HG02678 (cell line): ENCODE data around the gene NFIX.

Experiments used
- ATAC-seq: cut with Tn5 transposase; IDR thresholded peaks from one replicate; pipeline ENCODE4 v1.9.1; 2021; ENCODE audit warnings: mild to moderate bottlenecking, moderate library complexity; ENCODE audit not compliant: unreplicated experiment

Gene NFIX

GRCh38 chr19:13120031-13120430, 124.8 kb downstream of the NFIX start:
- ATAC-seq, result no peak

DNA sequence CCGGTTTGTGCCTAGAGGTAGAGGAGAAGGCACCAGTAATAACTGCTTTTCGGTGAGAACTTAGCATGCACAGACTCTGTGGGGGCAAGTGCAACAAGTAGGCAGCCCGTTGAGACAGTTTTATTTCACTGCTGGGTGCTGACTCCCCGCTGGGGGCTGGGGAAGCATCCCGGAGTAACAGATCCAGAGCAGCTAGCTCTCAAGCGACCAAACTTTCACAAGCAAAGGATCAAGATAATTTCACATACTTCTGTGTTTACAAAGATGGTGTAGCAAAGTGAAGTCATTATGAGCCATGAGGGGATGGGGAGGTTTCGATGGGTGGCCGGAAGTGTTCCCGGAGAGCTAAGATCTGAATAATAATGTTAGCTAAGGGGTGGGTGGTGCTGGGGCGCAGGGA, 125.5 kb downstream of the NFIX start:
- ATAC-seq, result no peak

GRCh38 chr19:13121551-13122274, 126.4 kb downstream of the NFIX start:
- ATAC-seq, result no peak

DNA sequence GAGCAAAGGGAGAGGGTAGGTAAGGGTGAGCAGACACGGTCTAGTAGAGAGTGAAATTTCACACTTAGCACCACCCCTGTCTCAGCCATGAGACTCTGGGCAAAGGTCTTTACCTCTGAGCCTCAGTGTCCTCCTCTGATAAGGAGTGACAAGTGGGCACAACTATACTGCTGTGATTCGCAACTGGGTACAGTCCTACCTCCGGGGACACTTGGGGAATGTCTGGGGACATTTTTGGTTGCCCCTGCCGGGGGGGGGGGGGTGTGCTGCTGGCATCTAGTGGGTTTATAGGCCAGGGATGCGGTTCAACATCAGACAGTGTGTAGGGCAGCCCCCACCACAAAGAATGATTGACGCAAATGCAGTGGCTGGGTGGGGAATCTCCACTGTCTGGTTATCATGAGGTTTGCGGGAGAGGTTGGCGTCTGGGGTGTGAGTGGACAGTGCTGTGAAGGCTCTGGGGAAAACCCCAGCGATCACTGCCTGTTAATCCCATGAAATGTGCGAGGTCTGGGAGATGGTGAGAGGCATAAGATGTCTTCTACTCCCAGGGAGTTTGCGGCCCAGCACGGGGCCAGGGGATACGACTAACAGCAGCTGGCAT, 127.1 kb downstream of the NFIX start:
- ATAC-seq, result no peak

DNA sequence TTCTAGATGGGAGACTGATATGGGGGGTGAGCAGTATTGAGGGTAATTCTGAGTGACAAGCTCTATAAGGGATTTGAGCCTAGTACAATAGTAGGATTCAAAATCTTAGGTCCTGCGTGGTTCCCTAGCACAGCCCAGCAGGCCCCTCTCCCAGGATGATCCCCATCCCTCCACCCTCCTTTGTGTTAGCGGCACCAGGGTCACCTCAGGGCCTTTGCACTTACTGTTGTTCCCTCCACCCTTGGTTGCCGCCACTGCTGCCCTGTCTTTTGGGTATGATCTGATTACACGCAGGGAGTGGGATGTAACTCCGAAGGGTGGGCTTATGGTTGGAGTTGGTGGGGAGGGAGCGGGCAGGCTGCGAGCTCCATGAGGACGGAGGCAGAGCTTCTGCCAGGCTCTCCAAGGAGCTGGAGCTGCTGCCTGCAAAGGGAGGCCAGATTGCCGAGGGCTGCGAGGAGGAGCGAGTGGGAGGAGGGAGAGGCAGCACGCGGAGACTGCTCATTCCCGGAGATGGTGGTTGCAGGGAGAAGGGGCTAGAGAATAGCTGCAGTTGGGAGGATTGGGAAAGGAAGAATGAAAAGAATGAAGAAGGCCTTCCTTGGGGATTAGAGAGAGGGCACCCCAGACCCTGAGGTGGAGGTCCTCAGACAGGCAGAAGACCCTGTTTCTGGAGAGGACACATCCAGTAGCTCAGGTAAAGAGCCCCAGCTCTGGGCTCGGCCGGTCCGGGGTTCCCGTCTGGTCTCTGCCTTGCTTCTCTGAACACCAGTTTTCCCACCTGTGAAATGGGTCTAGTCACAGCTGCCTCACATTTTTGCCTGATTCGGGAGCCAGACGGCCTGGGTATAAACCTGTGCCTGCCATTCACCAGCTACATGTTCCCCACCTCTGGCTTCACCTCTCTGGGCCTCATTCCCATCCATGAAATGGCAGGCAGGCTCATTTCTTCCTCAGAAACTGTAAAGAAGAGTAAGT, 128.0 kb downstream of the NFIX start:
- ATAC-seq, result no peak

DNA sequence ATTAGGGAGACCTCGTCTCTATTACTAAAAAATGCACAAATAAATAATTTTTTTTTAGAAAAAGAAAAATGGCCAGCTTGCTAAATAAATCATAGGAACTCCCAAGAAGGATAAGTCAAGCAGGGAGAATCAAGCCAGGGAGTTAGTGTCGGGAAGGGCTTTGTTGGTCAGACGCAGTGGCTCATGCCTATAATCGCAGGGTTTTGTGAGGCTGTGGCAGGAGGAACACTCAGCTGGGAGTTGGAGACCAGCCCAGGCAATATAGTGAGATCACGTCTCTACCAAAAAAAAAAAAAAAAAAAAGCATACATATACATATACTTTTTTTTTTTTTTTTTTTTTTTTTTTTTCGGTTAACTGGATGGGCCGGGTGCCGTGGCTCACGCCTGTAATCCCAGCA, 131.8 kb downstream of the NFIX start:
- ATAC-seq, result no peak

- no peak for ATAC-seq
Measured at GRCh38 chr19:13127811-13128575, 132.7 kb downstream of the NFIX start.

GRCh38 chr19:13128583-13128982, 133.3 kb downstream of the NFIX start:
- no peak for ATAC-seq

DNA sequence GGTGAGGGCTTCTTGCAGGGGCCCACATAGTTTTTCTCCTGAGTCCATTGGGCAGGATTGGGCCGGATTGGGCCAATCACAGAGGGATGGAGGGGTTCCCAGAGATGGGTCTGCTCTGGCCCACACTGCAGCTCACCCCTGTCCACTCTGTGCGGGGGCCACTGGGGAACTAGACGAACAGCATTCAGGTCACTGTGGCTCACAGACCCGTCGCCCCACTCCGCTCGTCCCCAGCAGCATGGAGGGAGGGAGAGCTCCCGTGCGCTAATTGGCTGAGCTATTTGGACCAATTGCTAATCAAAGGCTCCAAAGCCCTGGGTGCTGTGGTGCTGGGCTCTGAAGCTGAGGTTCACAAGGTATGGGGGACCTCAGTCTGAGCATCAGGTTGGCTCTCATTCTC, 134.1 kb downstream of the NFIX start:
- no peak for ATAC-seq

- ATAC-seq, result no peak
Measured at GRCh38 chr19:13130886-13131490, 135.7 kb downstream of the NFIX start.

DNA sequence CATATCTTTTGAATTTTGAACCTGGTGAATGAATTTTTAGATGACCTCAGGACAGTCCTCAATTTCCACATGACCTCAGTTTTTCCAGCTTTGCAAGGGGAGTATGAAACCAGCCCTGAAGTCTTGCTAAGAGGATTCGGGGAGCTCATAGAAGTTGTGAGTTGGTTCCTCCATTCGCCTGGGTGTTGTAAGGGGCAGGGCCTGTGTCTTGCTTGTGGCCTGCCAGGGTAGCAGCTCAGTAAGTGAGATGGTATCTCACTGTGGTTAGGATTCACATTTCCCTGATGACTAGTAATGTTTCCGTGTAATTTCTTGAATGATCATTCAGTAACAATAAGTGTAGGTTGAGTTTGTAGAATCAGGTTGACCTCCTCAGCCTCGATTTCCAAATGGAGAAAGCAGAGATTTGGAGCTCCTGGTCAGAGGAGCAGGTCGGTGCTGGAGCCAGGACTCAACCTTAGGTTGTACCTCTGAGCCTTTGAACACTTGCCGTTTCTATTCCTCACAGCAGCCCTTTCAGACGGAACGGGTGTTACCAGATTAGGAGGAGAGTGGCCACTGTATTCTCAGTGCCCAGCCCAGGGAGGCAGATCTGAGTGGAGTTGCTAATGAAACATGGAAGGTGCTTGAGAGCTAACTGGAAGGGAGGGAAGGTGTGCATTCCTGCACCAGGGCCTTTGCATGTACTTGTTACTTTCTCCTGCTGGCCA, 137.4 kb downstream of the NFIX start:
- ATAC-seq, result no peak

DNA sequence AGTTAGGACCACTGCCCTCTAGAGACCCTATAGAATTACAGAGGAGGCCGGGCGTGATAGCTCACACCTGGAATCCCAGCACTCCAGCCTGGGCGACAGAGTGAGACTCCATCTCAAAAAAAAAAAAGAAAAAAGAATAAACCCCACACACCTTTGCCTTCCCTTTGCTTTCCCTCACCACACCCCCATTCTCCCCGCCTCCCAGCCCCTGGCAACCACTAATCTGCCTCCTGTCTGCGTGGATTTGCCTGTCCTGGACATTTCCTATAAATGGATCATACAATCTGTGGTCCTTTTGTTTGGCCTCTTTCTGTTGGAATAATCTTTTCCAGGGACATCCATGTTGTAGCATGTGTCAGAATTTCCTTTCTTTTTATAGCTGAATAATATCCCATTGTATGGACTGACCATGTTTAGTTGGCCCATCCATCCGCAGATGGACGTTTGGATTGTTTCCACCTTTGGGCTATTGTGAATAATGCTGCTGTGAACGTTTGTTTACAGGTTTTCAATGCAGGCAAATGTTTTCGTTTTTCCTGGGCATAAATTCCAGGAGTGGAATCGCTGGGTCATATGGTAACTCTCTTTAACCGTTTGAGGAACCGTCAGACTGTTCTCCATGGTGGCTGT, 138.1 kb downstream of the NFIX start:
- no peak for ATAC-seq

GRCh38 chr19:13134626-13135025, 139.4 kb downstream of the NFIX start:
- no peak for ATAC-seq

DNA sequence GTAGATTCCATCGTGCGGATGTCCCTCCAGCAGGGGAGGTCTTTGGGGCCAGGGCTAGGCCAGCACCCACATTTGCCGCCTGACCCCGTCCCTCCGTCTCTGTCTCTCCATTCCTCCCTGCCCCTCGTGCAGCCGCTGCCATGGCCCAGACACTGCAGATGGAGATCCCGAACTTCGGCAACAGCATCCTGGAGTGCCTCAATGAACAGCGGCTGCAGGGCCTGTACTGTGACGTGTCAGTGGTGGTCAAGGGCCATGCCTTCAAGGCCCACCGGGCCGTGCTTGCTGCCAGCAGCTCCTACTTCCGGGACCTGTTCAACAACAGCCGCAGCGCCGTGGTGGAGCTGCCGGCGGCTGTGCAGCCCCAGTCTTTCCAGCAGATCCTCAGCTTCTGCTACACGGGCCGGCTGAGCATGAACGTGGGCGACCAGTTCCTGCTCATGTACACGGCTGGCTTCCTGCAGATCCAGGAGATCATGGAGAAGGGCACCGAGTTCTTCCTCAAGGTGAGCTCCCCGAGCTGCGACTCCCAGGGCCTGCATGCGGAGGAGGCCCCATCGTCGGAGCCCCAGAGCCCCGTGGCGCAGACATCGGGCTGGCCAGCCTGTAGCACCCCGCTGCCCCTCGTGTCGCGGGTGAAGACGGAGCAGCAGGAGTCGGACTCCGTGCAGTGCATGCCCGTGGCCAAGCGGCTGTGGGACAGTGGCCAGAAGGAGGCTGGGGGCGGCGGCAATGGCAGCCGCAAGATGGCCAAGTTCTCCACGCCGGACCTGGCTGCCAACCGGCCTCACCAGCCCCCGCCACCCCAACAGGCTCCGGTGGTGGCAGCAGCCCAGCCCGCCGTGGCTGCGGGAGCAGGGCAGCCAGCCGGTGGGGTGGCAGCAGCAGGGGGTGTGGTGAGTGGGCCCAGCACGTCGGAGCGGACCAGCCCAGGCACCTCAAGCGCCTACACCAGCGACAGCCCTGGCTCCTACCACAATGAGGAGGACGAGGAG, 140.1 kb downstream of the NFIX start:
- ATAC-seq, result no peak

DNA sequence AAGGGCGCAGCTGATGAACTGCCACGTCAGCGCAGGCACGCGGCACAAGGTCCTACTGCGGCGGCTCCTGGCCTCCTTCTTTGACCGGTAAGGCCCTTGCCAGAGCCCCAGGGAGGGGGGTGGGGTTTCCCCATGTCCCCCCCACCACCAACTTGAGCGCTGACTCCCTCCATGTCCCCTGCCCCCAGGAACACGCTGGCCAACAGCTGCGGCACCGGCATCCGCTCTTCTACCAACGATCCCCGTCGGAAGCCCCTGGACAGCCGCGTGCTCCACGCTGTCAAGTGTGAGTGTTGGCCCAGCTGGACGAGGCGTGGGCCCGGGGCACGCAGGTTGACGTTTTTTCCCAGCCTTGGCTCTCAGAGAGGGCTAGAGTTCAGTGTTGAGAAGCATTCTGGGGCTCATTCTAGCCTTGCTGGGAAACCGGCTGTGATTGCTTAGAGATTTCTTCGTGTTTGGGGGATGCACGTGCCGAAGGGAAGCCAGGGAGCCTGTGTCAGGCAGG, 142.1 kb downstream of the NFIX start:
- no peak for ATAC-seq

DNA sequence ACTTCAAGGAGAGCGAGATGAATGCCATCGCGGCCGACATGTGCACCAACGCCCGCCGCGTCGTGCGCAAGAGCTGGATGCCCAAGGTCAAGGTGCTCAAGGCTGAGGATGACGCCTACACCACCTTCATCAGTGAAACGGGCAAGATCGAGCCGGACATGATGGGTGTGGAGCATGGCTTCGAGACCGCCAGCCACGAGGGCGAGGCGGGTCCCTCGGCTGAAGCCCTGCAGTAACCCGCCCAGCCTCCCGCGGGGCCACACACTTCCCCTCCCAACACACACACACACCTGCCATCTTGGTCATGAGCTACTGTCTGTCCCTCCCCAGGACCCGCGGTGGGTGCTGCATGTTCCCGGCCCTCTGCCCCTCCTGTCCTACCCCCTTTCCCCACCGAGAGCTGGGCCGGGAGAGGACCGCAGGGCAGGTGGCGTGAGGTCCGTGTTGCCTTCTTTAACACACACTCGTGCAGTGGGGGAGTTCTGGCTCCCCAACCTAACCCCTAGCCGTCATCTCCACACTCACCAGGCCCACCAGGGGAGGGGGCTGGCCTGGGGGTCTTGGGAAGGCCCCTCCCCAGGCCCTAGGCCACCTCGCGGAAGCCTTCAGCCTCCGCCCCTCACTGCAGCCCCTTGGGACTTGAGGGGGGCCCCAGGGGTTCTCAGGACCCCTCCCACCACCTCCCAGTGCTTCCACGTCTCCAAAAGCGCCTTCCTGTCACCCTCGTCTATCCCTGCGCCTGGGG, 143.1 kb downstream of the NFIX start:
- ATAC-seq, result no peak

DNA sequence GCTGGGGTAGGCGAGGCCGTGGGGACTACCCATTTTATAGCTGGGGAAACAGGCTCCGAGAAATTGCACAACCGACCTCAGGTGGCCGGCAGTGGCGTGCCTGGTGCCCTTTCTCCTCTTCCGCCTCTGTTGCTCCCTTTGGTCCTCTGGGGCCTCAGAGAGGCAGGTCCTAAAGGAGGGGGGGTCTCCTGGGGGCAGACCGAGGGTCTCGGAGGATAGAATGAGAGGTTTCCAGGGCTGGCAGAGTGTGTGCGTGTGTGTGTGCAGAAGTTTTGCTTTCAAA, 143.6 kb downstream of the NFIX start:
- no peak for ATAC-seq
